Activated T-cell treated with anti-CD3 and anti-CD28 coated beads for 1 hour (primary cell): ENCODE data around the gene NEMP1.
"Not testable (repeated sequence)": the region's sequence is repeated elsewhere in the genome, so short reads cannot be mapped to it uniquely, and the experiment has no call there.

Experiments used
- DNase-seq: peaks from one replicate; pipeline ENCODE4 v3.0.0-alpha.2; 2020; ENCODE audit warnings: low read depth

The NEMP1 gene

GRCh38 chr12:57027011-57027804 is 51.4 kb downstream of the NEMP1 start:
- no peak for DNase-seq

DNA sequence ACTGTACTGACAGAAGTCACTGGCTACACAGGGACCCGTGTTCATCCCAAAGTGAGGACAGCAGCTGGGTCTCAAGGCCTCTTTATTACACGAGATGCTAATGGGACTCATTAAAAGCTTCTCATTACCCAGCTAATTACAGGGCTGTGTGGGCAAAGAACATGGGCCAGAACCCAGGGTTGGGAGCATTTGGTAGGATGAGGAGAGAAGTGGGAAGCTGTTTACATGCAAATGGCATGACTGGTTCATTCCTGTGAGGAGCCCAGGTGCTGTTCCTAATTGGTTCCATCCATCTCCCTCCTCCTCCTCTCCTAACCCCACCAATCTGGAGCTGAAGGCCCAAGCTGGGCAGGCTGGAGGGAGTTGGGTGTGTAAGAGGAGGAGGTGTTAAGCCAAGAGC is 53.4 kb downstream of the NEMP1 start:
- no peak for DNase-seq

GRCh38 chr12:57022324-57022723 is 56.3 kb downstream of the NEMP1 start:
- not testable (repeated sequence) for DNase-seq

DNA sequence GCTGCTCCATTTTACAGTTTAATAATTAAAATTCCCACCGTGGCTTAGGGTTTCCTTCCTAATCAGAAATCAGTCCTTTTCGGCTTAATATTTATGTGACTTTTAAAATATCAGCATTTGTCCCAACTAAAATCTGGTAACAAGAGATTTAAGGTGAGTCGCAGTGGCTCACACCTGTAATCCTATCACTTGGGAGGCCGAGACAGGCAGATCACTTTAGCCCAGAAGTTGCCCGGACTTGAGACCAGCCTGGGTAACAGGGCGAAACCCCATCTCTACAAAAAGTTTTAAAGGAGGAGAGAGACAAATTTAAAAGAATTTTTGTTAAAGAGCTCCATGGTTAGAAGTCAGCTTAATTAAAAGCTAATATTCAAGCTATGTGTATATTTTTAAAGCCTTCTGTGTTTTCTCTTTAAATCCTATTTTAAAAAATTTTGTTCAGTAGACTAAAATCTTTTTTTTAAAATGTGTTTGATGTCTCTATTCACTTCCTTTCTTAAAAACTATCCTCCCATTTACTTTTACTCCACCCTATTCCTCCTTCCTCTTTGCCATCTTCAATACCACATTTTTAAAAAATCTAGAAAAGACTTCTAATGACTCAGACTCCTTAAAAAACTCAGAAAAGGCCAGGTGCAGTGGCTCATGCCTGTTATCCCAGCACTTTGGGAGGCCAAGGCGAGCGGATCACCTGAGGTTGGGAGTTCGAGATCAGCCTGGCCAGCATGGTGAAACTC is 58.4 kb downstream of the NEMP1 start:
- no peak for DNase-seq

DNA sequence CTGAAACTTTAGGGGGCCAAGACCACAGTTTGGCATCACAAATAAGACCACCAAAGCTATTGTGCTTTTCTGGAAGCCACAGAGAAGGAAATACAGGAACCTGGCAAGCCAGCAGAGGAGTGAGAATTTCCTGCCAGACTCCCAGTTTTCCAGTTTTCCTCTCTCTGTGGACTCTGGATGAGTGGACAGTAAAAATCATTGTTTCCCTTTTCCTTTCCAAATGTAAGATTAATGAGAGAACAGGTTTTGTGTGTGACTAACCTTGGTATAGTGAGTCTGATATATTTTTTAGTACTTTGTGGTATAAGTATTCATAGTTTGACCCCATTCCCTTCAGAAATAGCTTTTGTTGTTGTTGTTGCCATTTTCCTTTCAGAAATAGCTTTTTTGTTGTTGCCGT is 59.7 kb downstream of the NEMP1 start:
- DNase-seq = no peak

DNA sequence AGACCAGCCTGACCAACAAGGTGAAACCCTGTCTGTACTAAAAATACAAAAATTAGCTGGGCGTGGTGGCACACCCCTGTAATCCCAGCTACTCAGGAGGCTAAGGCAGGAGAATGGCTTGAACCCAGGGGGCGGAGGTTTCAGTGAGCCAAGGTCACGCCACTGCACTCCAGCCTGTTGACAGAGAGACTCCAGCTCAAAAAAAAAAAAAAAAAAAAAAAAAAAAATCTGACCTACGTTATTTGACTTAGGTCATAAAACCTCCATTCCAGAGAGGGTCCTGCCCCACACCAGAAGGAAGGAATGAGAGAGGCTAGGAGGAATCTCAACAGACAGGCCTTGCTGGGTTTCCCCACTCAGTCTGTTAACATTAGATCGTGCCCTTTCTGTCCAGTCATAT is 60.2 kb downstream of the NEMP1 start:
- DNase-seq = not testable (repeated sequence)

DNA sequence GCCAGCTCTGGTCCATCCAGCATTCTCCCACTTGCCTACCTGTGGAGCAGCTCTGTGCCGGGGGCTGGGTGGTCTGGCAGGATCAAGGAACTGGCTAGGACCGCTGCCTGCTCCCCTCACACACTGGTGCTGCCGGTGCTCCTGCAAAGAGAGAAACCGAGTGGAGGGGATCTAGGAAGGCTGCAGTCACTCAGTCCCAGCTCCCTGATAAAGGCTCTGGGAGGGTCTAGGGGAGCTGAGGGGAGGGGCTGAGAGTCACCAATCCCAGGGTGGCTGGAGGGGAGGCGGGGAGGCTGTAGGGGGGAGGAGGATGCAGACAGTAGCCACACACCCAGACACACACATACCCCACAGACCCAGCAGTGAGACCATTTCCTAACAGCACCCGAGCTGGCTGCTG is 62.2 kb downstream of the NEMP1 start, which contains the start of gene TAC3:
TSS of gene TAC3 (minus strand) at position 182 of the 400 bp plus-strand sequence. CDS start 732 bp downstream, outside the sequence.
- no peak for DNase-seq

GRCh38 chr12:57012600-57013465 is 65.8 kb downstream of the NEMP1 start:
- no peak for DNase-seq

DNA sequence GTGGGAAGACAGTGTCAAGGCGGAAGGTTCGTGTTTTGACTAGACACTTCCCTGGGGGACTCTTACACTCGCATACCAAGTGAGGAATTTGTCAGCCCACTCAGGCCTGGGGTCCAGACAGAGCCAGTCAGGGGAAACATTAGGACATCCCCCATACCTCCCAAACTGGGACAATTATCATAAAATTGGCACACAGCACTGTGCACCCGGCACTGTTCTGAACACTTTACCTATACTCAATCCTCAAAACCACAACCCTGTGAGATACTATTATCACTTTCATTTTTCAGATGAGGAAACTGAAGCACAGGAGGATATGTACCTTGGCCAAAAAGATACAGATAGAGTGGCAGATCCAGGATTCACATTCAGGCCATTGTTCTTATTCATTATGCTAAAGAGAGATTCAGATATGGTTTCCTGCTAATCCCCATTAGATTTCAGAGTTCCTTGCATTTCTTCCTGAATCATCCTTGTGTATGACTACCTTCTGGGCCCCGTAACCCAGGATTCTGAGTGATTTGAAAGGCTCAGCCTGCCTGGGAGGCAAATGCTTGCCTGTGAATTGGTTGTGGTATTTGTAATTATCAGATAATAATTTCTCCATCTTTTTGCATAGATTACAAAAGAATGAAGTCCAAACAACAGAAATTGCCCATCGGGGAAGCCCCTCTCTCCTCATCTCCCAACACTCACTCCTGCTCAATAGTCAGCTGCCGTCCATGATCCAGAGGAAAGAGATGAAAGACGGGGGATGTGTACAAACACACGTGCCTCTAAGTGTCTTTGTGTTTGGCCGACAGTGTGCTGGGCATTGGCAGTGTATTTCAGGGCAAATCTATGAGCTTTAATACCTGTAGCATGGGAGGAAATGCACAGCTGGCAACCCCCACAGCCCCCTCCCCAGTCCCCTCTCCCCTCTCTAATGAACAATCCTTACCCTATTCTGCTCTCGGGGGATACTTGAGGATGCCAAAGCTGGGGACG is 66.9 kb downstream of the NEMP1 start:
- DNase-seq = no peak

DNA sequence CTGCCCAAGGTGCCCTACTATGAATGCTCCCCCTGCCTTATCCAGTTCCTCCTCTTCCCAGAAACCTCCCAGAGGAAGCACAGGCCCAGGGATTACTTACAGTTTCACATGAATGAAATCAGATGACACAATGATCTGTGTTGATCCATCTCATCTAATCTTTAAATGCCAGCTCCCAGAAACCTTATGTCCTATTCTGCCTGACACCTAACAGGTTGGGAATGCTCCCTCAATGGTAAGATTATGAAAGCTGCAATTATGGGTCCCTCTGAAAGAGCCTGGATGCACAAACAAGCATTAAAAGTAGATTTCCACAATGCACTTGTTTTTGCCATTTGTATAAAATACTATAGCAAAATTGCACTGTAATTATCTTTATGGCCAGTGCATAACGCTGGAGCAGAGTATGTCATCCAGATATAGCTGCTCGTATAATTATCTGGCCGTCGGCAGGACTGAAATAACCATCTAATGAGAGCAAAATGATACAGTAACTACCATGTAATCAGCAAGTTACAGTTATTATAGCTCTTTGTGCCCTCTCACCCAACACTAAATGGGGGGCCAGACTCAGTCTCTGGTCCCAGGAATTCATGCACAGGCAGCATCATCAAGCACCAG is 67.9 kb downstream of the NEMP1 start:
- DNase-seq = no peak

DNA sequence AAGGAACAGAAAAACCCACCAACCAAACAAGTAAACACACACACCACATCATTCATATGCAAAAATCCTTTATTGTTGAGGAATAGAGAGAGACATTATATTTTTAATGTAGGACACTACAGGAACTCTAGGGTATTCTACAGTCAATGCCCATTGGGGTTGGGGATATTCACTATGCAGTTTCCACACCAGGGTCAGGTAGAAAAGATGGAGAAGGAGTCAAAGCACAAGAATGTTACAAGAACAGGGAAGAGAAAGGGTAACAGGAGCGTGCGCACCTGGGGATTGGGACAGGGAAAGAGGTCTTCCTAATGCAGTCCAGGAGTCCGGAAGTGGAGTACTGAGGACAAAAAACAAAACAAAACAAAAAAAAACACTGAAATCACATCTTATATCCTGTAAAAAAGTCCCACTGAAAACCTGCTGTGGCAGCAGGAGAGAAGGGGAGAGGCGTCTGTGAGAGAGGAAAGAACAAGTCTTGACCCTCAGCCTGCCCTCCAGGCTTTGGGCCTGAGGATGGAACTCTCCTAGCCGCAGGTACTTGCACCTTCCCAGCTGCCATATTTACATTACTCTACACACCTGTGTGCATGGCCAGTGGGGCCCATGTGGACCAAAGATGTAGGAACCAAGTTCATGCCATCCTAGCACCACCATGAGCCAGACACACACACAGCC is 68.5 kb downstream of the NEMP1 start:
- DNase-seq = no peak

- DNase-seq = no peak
These were observed 70.4 kb downstream of the NEMP1 start for GRCh38 chr12:57008178-57008577.

- no peak for DNase-seq
These were observed 71.6 kb downstream of the NEMP1 start for GRCh38 chr12:57006809-57007475.

GRCh38 chr12:57005980-57006808 is 72.4 kb downstream of the NEMP1 start, which contains the start of gene ZBTB39:
TSS of gene ZBTB39 (minus strand) at chr12:57006546. CDS start at chr12:57004917, 1,629 bp downstream.
- peak; percentile 55 for DNase-seq
